K562 (cell line): ENCODE measurements around the gene CATSPER1. TPM values are rescaled to one million over a fixed set of nuclear protein-coding genes. Genes with fewer than 3 reads are reported as not detected.

Experiments
- MXI1 ChIP-seq: IDR thresholded peaks from 2 replicates; pipeline ENCODE4 v1.6.1; 2011; ENCODE audit warnings: low read depth, mild to moderate bottlenecking, improper control_type of control experiment, low read length
- NONO ChIP-seq, 2 experiments: fragments of 200-400 bp in 1 of 2; fragments of 450-650 bp in 1 of 2; formaldehyde crosslinking in 1 of 2; IDR thresholded peaks; 2 replicates each; pipeline ENCODE4 v1.6.1; 2017; ENCODE audit warnings: low read depth in 2 of 2, mild to moderate bottlenecking in 2 of 2, moderate library complexity in 2 of 2, low read length in 1 of 2
- SMARCC2 ChIP-seq: fragments of 450-650 bp; IDR thresholded peaks from 2 replicates; pipeline ENCODE4 v1.6.1; 2017; ENCODE audit warnings: antibody characterized with exemption, moderate library complexity, mild to moderate bottlenecking, low read depth
- SREBF2 ChIP-seq: sonication (generic); formaldehyde crosslinking; IDR thresholded peaks from 2 replicates; pipeline ENCODE4 v1.4.0; 2020; ENCODE audit warnings: mild to moderate bottlenecking, missing genetic modification reagents
- ZNF121 ChIP-seq: sonication (generic); formaldehyde crosslinking; conservative IDR thresholded peaks from 2 replicates; pipeline ENCODE4 v1.8.0; 2022; ENCODE audit warnings: missing genetic modification reagents
- polyA plus RNA-seq, 8 experiments: library from polyadenylated mRNA; depleted of rRNA in 4 of 8; stranded (reverse) in 5 of 8; unstranded in 3 of 8; fragments of >200 nt; fragmentation: Nextera tagmentation in 2 of 8; fragmentation: Illumina TruSeq in 1 of 8; extraction: Ambion mirVana in 2 of 8; extraction: Trizol in 1 of 8; gene quantifications; 2 replicates each; pipeline versions ENCODE4 v1.2.1 to v1.2.3, GENCODE V29; 2011 to 2014; ENCODE audit warnings: inconsistent platforms in 1 of 8, missing spikeins in 1 of 8
- total RNA-seq, 7 experiments: library from RNA; depleted of rRNA in 6 of 7; stranded (reverse); fragments of >200 nt in 6 of 7; fragmentation: Illumina TruSeq in 2 of 7; extraction: Trizol in 2 of 7; gene quantifications; 2 replicates each; pipeline versions ENCODE4 v1.2.1 to v1.2.3, GENCODE V29; 2011 to 2021; ENCODE audit warnings: low replicate concordance in 1 of 7
- TF ChIP-seq, protein P1 (sequence below): fragments of 450-650 bp; IDR thresholded peaks from 2 replicates; pipeline ENCODE4 v1.6.1; 2016; ENCODE audit warnings: low read depth, mild to moderate bottlenecking, moderate library complexity
- TF ChIP-seq, protein P2 (sequence below), 2 experiments: fragments of 450-650 bp in 1 of 2; sonication (generic) in 1 of 2; formaldehyde crosslinking in 1 of 2; IDR thresholded peaks; 2 replicates each; pipeline versions ENCODE4 v1.7.1 to v1.9.0; 2016 to 2022; ENCODE audit warnings: inconsistent platforms in 1 of 2, mild to moderate bottlenecking in 1 of 2, missing genetic modification reagents in 1 of 2
- TF ChIP-seq, protein P3 (sequence below): sonication (generic); formaldehyde crosslinking; IDR thresholded peaks from 2 replicates; pipeline ENCODE4 v1.8.1; 2023; ENCODE audit warnings: missing genetic modification reagents, mild to moderate bottlenecking, borderline replicate concordance

The CATSPER1 gene
- total and polyA plus RNA-seq, 9 of the 15 experiments (the other 6 are each of a cell fraction or from before 2014, with no cell fraction given), result 0.21 to 3.3 (median 0.76) TPM

DNA sequence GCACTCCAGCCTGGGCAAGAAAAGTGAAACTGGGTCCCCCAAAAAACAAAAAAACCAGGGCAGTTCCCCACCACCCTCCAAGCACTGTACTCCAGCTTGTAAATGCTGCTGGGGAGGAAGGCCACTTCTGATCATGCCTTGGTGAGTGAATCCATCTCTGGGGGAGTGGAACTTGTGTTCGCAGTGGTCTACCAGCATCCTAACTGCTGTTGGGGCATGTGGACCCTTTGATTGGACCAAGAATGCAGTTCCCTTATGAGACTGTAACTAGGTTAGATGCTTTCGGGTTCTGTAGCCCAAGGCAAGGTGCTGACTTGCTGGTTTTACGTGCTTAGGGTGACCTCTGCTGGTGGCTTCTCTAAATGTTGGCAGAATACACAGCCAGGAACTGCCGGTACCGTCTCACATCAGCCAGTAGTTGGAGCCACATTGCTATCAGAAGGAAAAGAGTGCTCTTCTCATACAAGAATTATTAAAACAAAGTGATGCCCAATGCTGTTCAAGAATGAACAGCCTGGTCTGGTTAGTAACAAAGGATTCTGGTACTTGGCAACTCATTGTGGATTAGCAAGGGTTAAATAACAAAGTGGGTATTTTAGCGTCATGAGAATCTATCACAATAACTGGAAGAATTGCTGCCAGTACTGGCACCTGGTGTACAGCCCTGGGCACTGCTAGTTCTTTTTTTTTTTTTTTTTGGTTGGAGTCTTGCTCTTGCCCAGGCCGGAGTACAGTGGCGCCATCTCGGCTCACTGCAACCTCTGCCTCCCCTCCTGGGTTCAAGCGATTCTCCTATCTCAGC, 37.3 kb downstream of the CATSPER1 start (continued):
- TF ChIP-seq, protein P1, sequence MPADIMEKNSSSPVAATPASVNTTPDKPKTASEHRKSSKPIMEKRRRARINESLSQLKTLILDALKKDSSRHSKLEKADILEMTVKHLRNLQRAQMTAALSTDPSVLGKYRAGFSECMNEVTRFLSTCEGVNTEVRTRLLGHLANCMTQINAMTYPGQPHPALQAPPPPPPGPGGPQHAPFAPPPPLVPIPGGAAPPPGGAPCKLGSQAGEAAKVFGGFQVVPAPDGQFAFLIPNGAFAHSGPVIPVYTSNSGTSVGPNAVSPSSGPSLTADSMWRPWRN, result no peak
- TF ChIP-seq ZNF121 (CRISPR knock-in tag) (no peak), MXI1 (no peak), SREBF2 (no peak), NONO (IDR thresholded peaks at IDR 0.05; ENCODE audit: low read depth in 2 of 2, low read length in 1 of 2) (no peak), SMARCC2 (no peak)
- TF ChIP-seq, protein P2, sequence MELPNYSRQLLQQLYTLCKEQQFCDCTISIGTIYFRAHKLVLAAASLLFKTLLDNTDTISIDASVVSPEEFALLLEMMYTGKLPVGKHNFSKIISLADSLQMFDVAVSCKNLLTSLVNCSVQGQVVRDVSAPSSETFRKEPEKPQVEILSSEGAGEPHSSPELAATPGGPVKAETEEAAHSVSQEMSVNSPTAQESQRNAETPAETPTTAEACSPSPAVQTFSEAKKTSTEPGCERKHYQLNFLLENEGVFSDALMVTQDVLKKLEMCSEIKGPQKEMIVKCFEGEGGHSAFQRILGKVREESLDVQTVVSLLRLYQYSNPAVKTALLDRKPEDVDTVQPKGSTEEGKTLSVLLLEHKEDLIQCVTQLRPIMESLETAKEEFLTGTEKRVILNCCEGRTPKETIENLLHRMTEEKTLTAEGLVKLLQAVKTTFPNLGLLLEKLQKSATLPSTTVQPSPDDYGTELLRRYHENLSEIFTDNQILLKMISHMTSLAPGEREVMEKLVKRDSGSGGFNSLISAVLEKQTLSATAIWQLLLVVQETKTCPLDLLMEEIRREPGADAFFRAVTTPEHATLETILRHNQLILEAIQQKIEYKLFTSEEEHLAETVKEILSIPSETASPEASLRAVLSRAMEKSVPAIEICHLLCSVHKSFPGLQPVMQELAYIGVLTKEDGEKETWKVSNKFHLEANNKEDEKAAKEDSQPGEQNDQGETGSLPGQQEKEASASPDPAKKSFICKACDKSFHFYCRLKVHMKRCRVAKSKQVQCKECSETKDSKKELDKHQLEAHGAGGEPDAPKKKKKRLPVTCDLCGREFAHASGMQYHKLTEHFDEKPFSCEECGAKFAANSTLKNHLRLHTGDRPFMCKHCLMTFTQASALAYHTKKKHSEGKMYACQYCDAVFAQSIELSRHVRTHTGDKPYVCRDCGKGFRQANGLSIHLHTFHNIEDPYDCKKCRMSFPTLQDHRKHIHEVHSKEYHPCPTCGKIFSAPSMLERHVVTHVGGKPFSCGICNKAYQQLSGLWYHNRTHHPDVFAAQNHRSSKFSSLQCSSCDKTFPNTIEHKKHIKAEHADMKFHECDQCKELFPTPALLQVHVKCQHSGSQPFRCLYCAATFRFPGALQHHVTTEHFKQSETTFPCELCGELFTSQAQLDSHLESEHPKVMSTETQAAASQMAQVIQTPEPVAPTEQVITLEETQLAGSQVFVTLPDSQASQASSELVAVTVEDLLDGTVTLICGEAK (IDR thresholded peaks at IDR 0.05), result no peak
- TF ChIP-seq, protein P2 (CRISPR knock-in tag; IDR thresholded peaks at IDR 0.05), result no peak
- TF ChIP-seq, protein P3, sequence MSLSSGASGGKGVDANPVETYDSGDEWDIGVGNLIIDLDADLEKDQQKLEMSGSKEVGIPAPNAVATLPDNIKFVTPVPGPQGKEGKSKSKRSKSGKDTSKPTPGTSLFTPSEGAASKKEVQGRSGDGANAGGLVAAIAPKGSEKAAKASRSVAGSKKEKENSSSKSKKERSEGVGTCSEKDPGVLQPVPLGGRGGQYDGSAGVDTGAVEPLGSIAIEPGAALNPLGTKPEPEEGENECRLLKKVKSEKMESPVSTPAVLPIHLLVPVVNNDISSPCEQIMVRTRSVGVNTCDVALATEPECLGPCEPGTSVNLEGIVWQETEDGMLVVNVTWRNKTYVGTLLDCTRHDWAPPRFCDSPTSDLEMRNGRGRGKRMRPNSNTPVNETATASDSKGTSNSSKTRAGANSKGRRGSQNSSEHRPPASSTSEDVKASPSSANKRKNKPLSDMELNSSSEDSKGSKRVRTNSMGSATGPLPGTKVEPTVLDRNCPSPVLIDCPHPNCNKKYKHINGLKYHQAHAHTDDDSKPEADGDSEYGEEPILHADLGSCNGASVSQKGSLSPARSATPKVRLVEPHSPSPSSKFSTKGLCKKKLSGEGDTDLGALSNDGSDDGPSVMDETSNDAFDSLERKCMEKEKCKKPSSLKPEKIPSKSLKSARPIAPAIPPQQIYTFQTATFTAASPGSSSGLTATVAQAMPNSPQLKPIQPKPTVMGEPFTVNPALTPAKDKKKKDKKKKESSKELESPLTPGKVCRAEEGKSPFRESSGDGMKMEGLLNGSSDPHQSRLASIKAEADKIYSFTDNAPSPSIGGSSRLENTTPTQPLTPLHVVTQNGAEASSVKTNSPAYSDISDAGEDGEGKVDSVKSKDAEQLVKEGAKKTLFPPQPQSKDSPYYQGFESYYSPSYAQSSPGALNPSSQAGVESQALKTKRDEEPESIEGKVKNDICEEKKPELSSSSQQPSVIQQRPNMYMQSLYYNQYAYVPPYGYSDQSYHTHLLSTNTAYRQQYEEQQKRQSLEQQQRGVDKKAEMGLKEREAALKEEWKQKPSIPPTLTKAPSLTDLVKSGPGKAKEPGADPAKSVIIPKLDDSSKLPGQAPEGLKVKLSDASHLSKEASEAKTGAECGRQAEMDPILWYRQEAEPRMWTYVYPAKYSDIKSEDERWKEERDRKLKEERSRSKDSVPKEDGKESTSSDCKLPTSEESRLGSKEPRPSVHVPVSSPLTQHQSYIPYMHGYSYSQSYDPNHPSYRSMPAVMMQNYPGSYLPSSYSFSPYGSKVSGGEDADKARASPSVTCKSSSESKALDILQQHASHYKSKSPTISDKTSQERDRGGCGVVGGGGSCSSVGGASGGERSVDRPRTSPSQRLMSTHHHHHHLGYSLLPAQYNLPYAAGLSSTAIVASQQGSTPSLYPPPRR (CRISPR knock-in tag), result no peak
